Left lung (tissue), 10 donors: ENCODE results near the gene ACOT7. TPM values are rescaled to one million over a fixed set of nuclear protein-coding genes. Genes with fewer than 3 reads are reported as not detected.
"Not testable (repeated sequence)": the region's sequence is repeated elsewhere in the genome, so short reads cannot be mapped to it uniquely, and the experiment has no call there.

Source experiments
- ATAC-seq: fragments of 200-7000 bp; cut with Tn5 transposase; one replicate; pipeline ENCODE4 v1.9.1; 2020; ENCODE audit warnings: moderate library complexity
- DNase-seq, 4 donors: peaks; one replicate each; pipeline ENCODE4 v3.0.0-alpha.2; 2013 to 2020
- H3K27ac ChIP-seq, 2 donors: fragments of 200-600 bp; sonication (generic) in 1 of 2; one replicate each; pipeline versions ENCODE4 v1.5.0 to v1.8.0; 2020 to 2021
- H3K27me3 ChIP-seq, 2 donors: fragments of 200-600 bp; sonication (generic) in 1 of 2; one replicate each; pipeline versions ENCODE4 v1.5.0 to v1.8.0; 2020 to 2021
- H3K36me3 ChIP-seq, 2 donors: fragments of 200-600 bp; sonication (generic) in 1 of 2; one replicate each; pipeline versions ENCODE4 v1.5.0 to v1.8.0; 2020 to 2021
- H3K4me1 ChIP-seq, 2 donors: fragments of 200-600 bp; one replicate each; pipeline ENCODE4 v1.8.0; 2021
- H3K4me3 ChIP-seq, 2 donors: fragments of 200-600 bp; sonication (generic) in 1 of 2; one replicate each; pipeline versions ENCODE4 v1.5.0 to v1.8.0; 2020 to 2021; ENCODE audit warnings: mild to moderate bottlenecking in 1 of 2
- H3K9me3 ChIP-seq, 2 donors: fragments of 200-600 bp; sonication (generic) in 1 of 2; one replicate each; pipeline versions ENCODE4 v1.5.0 to v1.8.0; 2020 to 2021
- CTCF ChIP-seq, 2 donors: fragments of 200-600 bp; sonication (generic) in 1 of 2; IDR thresholded peaks; one replicate each; pipeline versions ENCODE4 v1.5.0 to v1.8.0; 2021; ENCODE audit warnings: antibody characterized with exemption in 2 of 2
- intact Hi-C, 2 donors: fragments of 100-400 bp; cut with DNase I; formaldehyde crosslinking; loops; one replicate each; pipeline versions ENCODE4 v1.11.2 to v1.14.2; 2022
- polyA plus RNA-seq, 6 donors: library from polyadenylated mRNA; unstranded; fragments of 120-200 nt; gene quantifications; one replicate each; pipeline ENCODE4 v1.2.1, GENCODE V29; 2013; ENCODE audit not compliant: insufficient read length in 6 of 6
- total RNA-seq, 2 donors: library from RNA; stranded (reverse); fragmentation: NEBNext Ultra II Directional; extraction: Animal tissue kit (Norgen Biotek cat#: 25700); gene quantifications; one replicate each; pipeline ENCODE4 v1.2.1, GENCODE V29; 2021
- donor health status: DM: no; HTN: yes; CAD: no.
- donor health status: DM: no; HTN: no; CAD: no.

ACOT7 gene
- total and polyA plus RNA-seq, 8 donors, result 13.1 to 30.1 (median 14.9) TPM

- ATAC-seq, result peak; percentile 59
- Histone ChIP-seq H3K36me3 (no peaks in the 10 kb centered on the region), H3K27ac (no peak overlapping the region), H3K27me3 (no peaks in the 10 kb centered on the region), H3K9me3 (no peaks in the 10 kb centered on the region), H3K4me3 (no peak overlapping the region), H3K4me1 (no peaks in the 10 kb centered on the region)
- DNase-seq, result peak in 1 of 4 donors; percentile 50
- intact Hi-C loops, result no loop called here
- TF ChIP-seq CTCF (IDR thresholded peaks at IDR 0.05), result no peak
These were observed 19.4 kb downstream of the ACOT7 start for GRCh38 chr1:6373961-6374720.

GRCh38 chr1:6372236-6372635 is 21.3 kb downstream of the ACOT7 start:
- H3K27me3 ChIP-seq, H3K4me3 ChIP-seq, H3K4me1 ChIP-seq, intact Hi-C loops, H3K27ac ChIP-seq, H3K36me3 ChIP-seq, H3K9me3 ChIP-seq, ATAC-seq, DNase-seq: not testable (repeated sequence)

- Histone ChIP-seq H3K4me3 (no peak overlapping the region), H3K9me3 (no peaks in the 10 kb centered on the region), H3K27me3 (no peaks in the 10 kb centered on the region), H3K36me3 (peaks cover 0 to 4% of the 10 kb centered on the region in 2 donors), H3K27ac (no peak overlapping the region), H3K4me1 (no peaks in the 10 kb centered on the region)
- DNase-seq (no peak), ATAC-seq (no peak)
- intact Hi-C loops, result no loop called here
- no peak for TF ChIP-seq CTCF (IDR thresholded peaks at IDR 0.05)
These were observed 23.6 kb downstream of the ACOT7 start for GRCh38 chr1:6370006-6370405.

- Histone ChIP-seq H3K4me3 (no peak overlapping the region), H3K9me3 (no peaks in the 10 kb centered on the region), H3K27me3 (no peaks in the 10 kb centered on the region), H3K27ac (no peak overlapping the region), H3K4me1 (no peaks in the 10 kb centered on the region), H3K36me3 (peaks cover 0 to 4% of the 10 kb centered on the region in 2 donors)
- DNase-seq (no peak), ATAC-seq (no peak)
- intact Hi-C loops, result no loop called here
- no peak for TF ChIP-seq CTCF (IDR thresholded peaks at IDR 0.05)
These were observed 26.1 kb downstream of the ACOT7 start for GRCh38 chr1:6367381-6368012.

GRCh38 chr1:6365047-6365446 is 28.5 kb downstream of the ACOT7 start:
- intact Hi-C loops, result no loop called here
- DNase-seq, result no peak

More at GRCh38 chr1:6365047-6365446, 28.5 kb downstream of the ACOT7 start:
- H3K36me3 ChIP-seq, result peaks cover 0 to 4% of the 10 kb centered on the region in 2 donors
- H3K9me3 ChIP-seq, result no peaks in the 10 kb centered on the region
- no peak overlapping the region for H3K27ac ChIP-seq
- H3K4me1 ChIP-seq, result peaks cover 2 to 5% of the 10 kb centered on the region in 2 donors
- ATAC-seq, result no peak
- H3K4me3 ChIP-seq, result no peak overlapping the region
- no peaks in the 10 kb centered on the region for H3K27me3 ChIP-seq
- TF ChIP-seq CTCF (IDR thresholded peaks at IDR 0.05), result no peak
